GM18508 (cell line): Measurements from ENCODE around the gene KIF12.
"Not testable (repeated sequence)": the region's sequence is repeated elsewhere in the genome, so short reads cannot be mapped to it uniquely, and the experiment has no call there.

Experiments used
- ATAC-seq: cut with Tn5 transposase; IDR thresholded peaks from one replicate; pipeline ENCODE4 v1.9.1; 2021; ENCODE audit warnings: moderate number of reproducible peaks; ENCODE audit not compliant: insufficient read depth, unreplicated experiment

KIF12 gene

GRCh38 chr9:114050226-114050568 is 48.9 kb downstream of the KIF12 start:
- ATAC-seq: no peak

- ATAC-seq: no peak
Observed at GRCh38 chr9:114049441-114050225, 49.5 kb downstream of the KIF12 start.

DNA sequence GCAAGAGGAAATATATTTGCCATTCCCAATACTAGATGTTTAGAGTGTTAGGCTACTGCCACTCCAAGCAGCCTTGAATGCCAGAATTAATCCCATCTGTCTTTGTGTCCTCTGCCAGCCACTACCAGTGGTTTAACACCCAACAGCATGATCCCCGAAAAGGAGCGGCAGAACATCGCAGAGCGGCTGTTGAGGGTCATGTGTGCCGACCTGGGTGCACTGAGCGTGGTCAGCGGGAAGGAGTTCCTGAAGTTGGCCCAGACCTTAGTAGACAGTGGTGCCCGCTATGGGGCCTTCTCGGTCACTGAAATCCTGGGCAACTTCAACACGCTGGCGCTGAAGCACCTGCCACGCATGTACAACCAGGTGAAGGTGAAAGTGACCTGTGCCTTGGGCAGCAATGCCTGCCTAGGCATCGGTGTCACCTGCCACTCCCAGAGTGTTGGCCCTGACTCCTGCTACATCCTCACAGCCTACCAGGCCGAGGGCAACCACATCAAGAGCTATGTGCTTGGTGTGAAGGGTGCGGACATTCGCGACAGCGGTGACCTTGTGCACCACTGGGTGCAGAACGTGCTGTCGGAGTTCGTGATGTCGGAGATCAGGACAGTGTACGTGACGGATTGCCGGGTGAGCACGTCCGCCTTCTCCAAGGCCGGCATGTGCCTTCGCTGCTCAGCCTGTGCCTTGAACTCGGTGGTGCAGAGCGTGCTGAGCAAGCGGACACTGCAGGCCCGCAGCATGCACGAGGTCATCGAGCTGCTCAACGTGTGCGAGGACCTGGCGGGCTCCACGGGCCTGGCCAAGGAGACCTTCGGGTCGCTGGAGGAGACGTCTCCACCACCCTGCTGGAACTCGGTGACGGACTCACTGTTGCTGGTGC is 50.3 kb downstream of the KIF12 start:
- no peak for ATAC-seq

- ATAC-seq: no peak
Observed at GRCh38 chr9:114047717-114048116, 51.4 kb downstream of the KIF12 start.

- no peak for ATAC-seq
Observed at GRCh38 chr9:114046875-114047274, 52.2 kb downstream of the KIF12 start.

DNA sequence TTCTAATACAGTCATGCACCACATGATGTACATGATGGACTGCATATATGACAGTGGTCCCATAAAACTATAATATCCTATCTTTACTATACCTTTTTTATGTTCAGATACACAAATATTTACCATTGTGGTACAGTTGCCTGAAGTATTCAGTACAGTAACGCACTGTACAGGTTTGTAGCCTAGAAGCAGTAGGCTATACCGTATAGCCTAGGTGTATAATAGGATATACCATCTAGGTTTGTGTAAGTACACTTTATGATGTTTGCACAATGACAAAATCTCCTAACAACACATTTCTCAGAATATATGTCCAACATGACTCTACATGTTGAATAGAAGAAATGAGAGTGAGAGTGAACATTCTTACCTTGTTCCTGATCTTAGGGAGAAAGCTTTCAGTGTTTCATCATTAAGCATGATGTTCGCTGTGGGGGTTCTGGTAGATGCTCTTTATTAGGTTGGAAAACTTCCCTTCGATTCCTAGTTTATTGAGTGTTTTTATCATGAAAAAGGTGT is 52.8 kb downstream of the KIF12 start:
- no peak for ATAC-seq

- not testable (repeated sequence) for ATAC-seq
Observed at GRCh38 chr9:114043660-114044059, 55.4 kb downstream of the KIF12 start.
